Measurements from ENCODE around the gene SERPINA4. TPM values are rescaled to one million over a fixed set of nuclear protein-coding genes. Genes with fewer than 3 reads are reported as not detected.

Gene SERPINA4
- total RNA-seq, 1 experiment from 2014 or later = not detected

- Histone ChIP-seq H2BK5ac (ENCODE audit: insufficient read length, low read length) (no peak overlapping the region), H4K91ac (ENCODE audit: insufficient read length, low read depth, low read length) (no peak overlapping the region), H2BK15ac (ENCODE audit: low read depth, low read length) (no peak overlapping the region), H2BK120ac (ENCODE audit: low read depth, low read length, poor library complexity, severe bottlenecking) (no peak overlapping the region), H3K27me3 (ENCODE audit: insufficient read depth, low read length) (no peaks in the 10 kb centered on the region), H2BK20ac (ENCODE audit: low read depth, low read length, poor library complexity, severe bottlenecking) (no peak overlapping the region), H3K23ac (ENCODE audit: insufficient read length, low read depth, low read length) (no peak overlapping the region), H4K8ac (replicated peaks; ENCODE audit: insufficient read length, low read depth, low read length) (no peak overlapping the region), H3K4ac (ENCODE audit: low read depth, low read length) (no peak overlapping the region), H3K4me2 (ENCODE audit: insufficient read depth, insufficient read length, low read length) (no peak overlapping the region), H4K5ac (ENCODE audit: insufficient read length, low read depth, low read length) (no peak overlapping the region), H3K14ac (ENCODE audit: insufficient read depth, low read length) (no peak overlapping the region), H4K20me1 (ENCODE audit: control insufficient read depth, insufficient read depth, insufficient read length) (no peaks in the 10 kb centered on the region), H3K18ac (ENCODE audit: insufficient read length, low read depth, low read length) (no peak overlapping the region), H3K27ac (ENCODE audit: insufficient read length, low read depth, low read length) (no peak overlapping the region), H2AK5ac (ENCODE audit: insufficient read length, low read length) (no peak overlapping the region), H2BK12ac (ENCODE audit: insufficient read length, low read depth, low read length) (no peak overlapping the region), H2AFZ (ENCODE audit: low read length) (no peak overlapping the region), H3K9ac (ENCODE audit: extremely low read depth, insufficient read length, low read length) (no peak overlapping the region), H3T11ph (ENCODE audit: low read length) (no peak overlapping the region), H3K23me2 (ENCODE audit: insufficient read length, low read depth, low read length, poor library complexity, severe bottlenecking) (no peaks in the 10 kb centered on the region), H3K56ac (ENCODE audit: insufficient read length, low read depth, low read length) (no peak overlapping the region), H3K79me2 (ENCODE audit: insufficient read depth, low read length) (no peaks in the 10 kb centered on the region), H3K79me1 (ENCODE audit: insufficient read depth, low read depth, low read length, poor library complexity, severe bottlenecking) (no peaks in the 10 kb centered on the region), H3K9me3 (ENCODE audit: control insufficient read depth, low read depth, low read length) (no peaks in the 10 kb centered on the region), H3K4me1 (ENCODE audit: insufficient read depth, low read length) (no peaks in the 10 kb centered on the region)
- H3K4me3 Mint-ChIP-seq = no peak overlapping the region
- no peaks in the 10 kb centered on the region for H3K36me3 Mint-ChIP-seq (ENCODE audit: insufficient read depth in 1 of 3, low read depth in 3 of 3)
- no peak for DNase-seq
- H3K27me3 Mint-ChIP-seq (ENCODE audit: low read depth) = peaks cover 18% of the 10 kb centered on the region
- H3K4me1 Mint-ChIP-seq = no peaks in the 10 kb centered on the region
- no peak for TF ChIP-seq CTCF (conservative IDR thresholded peaks at IDR 0.05)
- no peak overlapping the region; a peak in 1 of 7 replicates for H3K27ac Mint-ChIP-seq
- no CpG with 5 or more reads among the region's 6 CpGs for WGBS (ENCODE audit: extremely low coverage, insufficient read length, low lambda C conversion rate)
- no peaks in the 10 kb centered on the region for H3K9me3 Mint-ChIP-seq
Observed at GRCh38 chr14:94570002-94570400, 8.8 kb downstream of the SERPINA4 start.

Data from H9 (cell line).